Lower lobe of right lung (tissue), 2 donors: ENCODE results near the gene TUBB. TPM values are rescaled to one million over a fixed set of nuclear protein-coding genes. Genes with fewer than 3 reads are reported as not detected.
"Not testable (repeated sequence)": the region's sequence is repeated elsewhere in the genome, so short reads cannot be mapped to it uniquely, and the experiment has no call there.

ENCODE experiments used
- ATAC-seq, 2 donors: fragments of 200-7000 bp; cut with Tn5 transposase; one replicate each; pipeline ENCODE4 v1.9.1; 2020 to 2022; ENCODE audit warnings: mild to moderate bottlenecking in 2 of 2, moderate library complexity in 2 of 2
- DNase-seq: peaks from one replicate; pipeline ENCODE4 v3.0.0-alpha.2; 2020
- H3K27ac ChIP-seq: fragments of 200-600 bp; one replicate; pipeline ENCODE4 v1.8.0; 2022
- H3K27me3 ChIP-seq: fragments of 200-600 bp; one replicate; pipeline ENCODE4 v1.8.0; 2022; ENCODE audit warnings: low read depth
- H3K36me3 ChIP-seq: fragments of 200-600 bp; one replicate; pipeline ENCODE4 v1.8.0; 2022; ENCODE audit warnings: mild to moderate bottlenecking
- H3K4me1 ChIP-seq: fragments of 200-600 bp; one replicate; pipeline ENCODE4 v1.8.0; 2022
- H3K4me3 ChIP-seq: fragments of 200-600 bp; one replicate; pipeline ENCODE4 v1.8.0; 2022; ENCODE audit warnings: mild to moderate bottlenecking
- H3K9me3 ChIP-seq: fragments of 200-600 bp; one replicate; pipeline ENCODE4 v1.8.0; 2022
- intact Hi-C: fragments of 100-400 bp; cut with DNase I; formaldehyde crosslinking; loops from one replicate; pipeline ENCODE4 v1.11.0; 2022
- total RNA-seq: library from RNA; stranded (reverse); fragmentation: NEBNext Ultra II Directional; extraction: Animal tissue kit (Norgen Biotek cat#: 25700); gene quantifications from one replicate; pipeline ENCODE4 v1.2.1, GENCODE V29; 2021
- TF ChIP-seq, protein P1 (sequence below): fragments of 200-600 bp; IDR thresholded peaks from one replicate; pipeline ENCODE4 v1.8.0; 2022; ENCODE audit warnings: antibody characterized with exemption, mild to moderate bottlenecking
- donor health status: DM: no; HTN: yes; CAD: no; lungs with severe emphysema.

Gene TUBB
- total RNA-seq, 1 donor from 2014 or later, result 292 TPM

GRCh38 chr6:30761791-30762429 lies 41.8 kb downstream of the TUBB start:
- peaks cover 19% of the 10 kb centered on the region for H3K4me1 ChIP-seq
- TF ChIP-seq, protein P1, sequence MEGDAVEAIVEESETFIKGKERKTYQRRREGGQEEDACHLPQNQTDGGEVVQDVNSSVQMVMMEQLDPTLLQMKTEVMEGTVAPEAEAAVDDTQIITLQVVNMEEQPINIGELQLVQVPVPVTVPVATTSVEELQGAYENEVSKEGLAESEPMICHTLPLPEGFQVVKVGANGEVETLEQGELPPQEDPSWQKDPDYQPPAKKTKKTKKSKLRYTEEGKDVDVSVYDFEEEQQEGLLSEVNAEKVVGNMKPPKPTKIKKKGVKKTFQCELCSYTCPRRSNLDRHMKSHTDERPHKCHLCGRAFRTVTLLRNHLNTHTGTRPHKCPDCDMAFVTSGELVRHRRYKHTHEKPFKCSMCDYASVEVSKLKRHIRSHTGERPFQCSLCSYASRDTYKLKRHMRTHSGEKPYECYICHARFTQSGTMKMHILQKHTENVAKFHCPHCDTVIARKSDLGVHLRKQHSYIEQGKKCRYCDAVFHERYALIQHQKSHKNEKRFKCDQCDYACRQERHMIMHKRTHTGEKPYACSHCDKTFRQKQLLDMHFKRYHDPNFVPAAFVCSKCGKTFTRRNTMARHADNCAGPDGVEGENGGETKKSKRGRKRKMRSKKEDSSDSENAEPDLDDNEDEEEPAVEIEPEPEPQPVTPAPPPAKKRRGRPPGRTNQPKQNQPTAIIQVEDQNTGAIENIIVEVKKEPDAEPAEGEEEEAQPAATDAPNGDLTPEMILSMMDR, result no peak
- no peaks in the 10 kb centered on the region for H3K36me3 ChIP-seq
- no peaks in the 10 kb centered on the region for H3K27me3 ChIP-seq
- H3K9me3 ChIP-seq, result no peaks in the 10 kb centered on the region
- DNase-seq, result no peak
- no peak for ATAC-seq
- no peak overlapping the region for H3K4me3 ChIP-seq
- no peak overlapping the region for H3K27ac ChIP-seq
- intact Hi-C loops, result no loop called here

DNA sequence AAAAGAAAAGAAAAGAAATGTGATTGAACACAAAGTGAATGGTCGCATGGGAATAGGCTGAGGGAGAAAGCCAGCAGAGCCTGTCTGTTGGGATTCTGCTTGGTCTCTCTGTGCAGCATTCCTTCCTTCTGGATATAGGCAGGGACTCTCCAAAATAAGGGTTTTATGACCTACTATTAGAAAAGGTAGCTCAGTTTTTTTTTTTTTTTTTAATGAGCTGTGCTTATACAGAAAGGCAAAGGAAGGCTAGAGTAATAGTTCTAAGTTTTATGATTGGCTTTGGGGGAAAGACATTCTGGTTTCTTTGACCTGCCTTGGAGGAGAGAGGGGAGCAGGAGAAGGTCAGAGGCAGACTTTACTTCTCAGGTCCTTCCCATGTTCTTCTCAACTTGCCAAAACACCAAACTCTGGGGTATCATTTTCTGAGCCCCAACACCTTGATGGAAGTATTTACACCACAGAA lies 43.0 kb downstream of the TUBB start:
- TF ChIP-seq, protein P1, result no peak
- H3K27ac ChIP-seq, result no peak overlapping the region
- H3K4me1 ChIP-seq, result peaks cover 20% of the 10 kb centered on the region
- ATAC-seq, result no peak
- intact Hi-C loops, result no loop called here
- H3K36me3 ChIP-seq, result no peaks in the 10 kb centered on the region
- no peak overlapping the region for H3K4me3 ChIP-seq
- no peaks in the 10 kb centered on the region for H3K27me3 ChIP-seq
- H3K9me3 ChIP-seq, result no peaks in the 10 kb centered on the region
- no peak for DNase-seq

DNA sequence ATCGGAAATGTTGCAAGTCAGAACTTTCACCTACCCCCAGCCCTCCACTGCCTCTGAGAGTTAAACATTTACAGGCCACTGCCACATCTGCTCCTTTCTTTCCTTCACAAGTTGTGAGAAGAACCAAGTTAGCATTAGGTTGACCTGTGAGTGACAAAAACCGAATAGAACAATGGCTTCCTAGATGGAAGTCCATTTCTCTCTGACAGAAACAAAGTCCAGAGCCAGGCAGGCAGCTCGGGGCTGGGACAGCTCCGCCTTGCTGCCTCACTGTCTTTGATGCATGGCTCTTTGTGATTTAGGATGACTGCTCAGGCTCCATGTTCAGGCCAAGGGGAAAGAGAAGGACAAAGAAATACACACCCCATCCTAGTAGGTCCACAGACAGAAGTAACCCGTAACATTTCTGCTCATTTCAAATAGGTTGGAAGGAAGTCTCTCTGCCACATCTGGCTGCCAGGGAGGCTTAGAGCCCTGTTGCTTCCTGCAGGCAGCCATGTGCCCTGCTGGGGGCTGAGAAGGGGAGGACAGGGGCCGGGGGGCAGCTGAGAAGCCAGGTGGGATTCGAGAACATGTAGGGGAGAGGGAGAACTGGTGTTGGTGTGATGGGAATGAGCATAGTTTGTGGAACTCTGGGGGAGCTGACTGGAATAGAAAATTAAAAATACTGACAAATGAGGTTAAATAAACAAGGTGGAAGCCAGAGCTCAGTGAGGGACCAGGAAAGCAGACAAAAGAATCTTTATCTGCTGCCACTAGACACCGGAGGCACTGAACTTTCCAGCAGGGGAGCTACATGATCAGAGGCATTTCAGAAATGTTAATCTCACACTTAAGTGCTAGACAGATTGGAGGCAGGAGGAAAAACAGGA lies 43.7 kb downstream of the TUBB start:
- peak; percentile 36 to 54 for ATAC-seq
- intact Hi-C loops, result no loop called here
- H3K4me3 ChIP-seq, result no peak overlapping the region
- no peaks in the 10 kb centered on the region for H3K27me3 ChIP-seq
- no peaks in the 10 kb centered on the region for H3K36me3 ChIP-seq
- TF ChIP-seq, protein P1, result no peak
- no peaks in the 10 kb centered on the region for H3K9me3 ChIP-seq
- H3K27ac ChIP-seq, result no peak overlapping the region
- no peak for DNase-seq
- peaks cover 25% of the 10 kb centered on the region for H3K4me1 ChIP-seq

DNA sequence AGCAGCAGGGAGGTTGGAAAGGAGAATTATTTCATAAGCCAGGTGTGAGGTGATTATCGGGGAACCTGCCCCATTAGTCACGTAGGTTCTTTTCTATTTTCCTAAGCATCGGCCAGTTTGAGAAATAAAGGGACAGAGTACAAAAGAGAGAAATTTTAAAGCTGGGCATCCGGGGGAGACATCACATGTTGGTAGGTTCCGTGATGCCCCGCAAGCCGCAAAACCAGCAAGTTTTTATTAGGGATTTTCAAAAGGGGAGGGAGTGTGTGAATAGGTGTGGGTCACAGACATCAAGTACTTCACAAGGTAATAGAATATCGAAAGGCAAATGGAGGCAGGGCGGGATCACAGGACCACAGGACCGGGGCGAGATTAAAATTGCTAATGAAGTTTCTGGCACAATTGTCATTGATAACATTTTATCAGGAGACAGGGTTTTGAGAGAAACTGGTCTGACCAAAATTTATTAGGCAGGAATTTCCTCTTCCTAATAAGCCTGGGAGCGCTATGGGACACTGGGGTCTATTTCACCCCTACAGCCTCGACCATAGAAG lies 44.4 kb downstream of the TUBB start:
- H3K4me3 ChIP-seq, intact Hi-C loops, DNase-seq: not testable (repeated sequence)

DNA sequence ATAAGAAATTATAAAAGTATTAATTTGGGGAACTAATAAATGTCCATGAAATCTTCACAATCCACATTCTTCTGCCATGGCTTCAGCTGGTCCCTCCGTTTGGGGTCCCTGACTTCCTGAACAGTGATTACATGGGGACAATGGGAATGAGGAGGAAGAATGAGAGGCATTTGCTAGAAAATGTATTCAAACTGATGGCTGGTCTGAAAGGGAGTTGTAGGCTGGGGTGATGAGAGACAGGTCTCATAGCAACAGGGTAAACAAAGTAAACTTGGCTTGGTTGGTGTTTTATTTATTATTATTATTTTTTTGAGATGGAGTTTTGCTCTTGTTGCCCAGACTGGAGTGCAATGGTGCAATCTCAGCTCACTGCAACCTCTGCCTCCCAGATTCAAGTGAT lies 45.3 kb downstream of the TUBB start:
- ATAC-seq, H3K27ac ChIP-seq, intact Hi-C loops, DNase-seq, H3K9me3 ChIP-seq, H3K27me3 ChIP-seq, H3K36me3 ChIP-seq, H3K4me3 ChIP-seq: not testable (repeated sequence)
- peaks cover 31% of the 10 kb centered on the region for H3K4me1 ChIP-seq

More for the DNA sequence above, 44.4 kb downstream of the TUBB start:
- ATAC-seq, H3K27me3 ChIP-seq, H3K9me3 ChIP-seq, H3K27ac ChIP-seq, H3K36me3 ChIP-seq: not testable (repeated sequence)
- peaks cover 25% of the 10 kb centered on the region for H3K4me1 ChIP-seq

GRCh38 chr6:30766461-30767157 lies 46.5 kb downstream of the TUBB start:
- Histone ChIP-seq H3K4me1 (peaks cover 31% of the 10 kb centered on the region), H3K9me3 (no peaks in the 10 kb centered on the region), H3K27ac (no peak overlapping the region), H3K4me3 (no peak overlapping the region), H3K36me3 (no peaks in the 10 kb centered on the region), H3K27me3 (no peaks in the 10 kb centered on the region)
- ATAC-seq (no peak), DNase-seq (no peak)
- TF ChIP-seq, protein P1, result no peak
- intact Hi-C loops, result no loop called here
